ENCODE results near the gene CBR1.

Gene CBR1

GRCh38 chr21:36069713-36070583, at the start of gene CBR1:
Gene CBR1 (plus strand): TSS chr21:36070024. CDS start chr21:36070116, 92 bp downstream.
- DNase-seq = peak; percentile 86 to 93

DNA sequence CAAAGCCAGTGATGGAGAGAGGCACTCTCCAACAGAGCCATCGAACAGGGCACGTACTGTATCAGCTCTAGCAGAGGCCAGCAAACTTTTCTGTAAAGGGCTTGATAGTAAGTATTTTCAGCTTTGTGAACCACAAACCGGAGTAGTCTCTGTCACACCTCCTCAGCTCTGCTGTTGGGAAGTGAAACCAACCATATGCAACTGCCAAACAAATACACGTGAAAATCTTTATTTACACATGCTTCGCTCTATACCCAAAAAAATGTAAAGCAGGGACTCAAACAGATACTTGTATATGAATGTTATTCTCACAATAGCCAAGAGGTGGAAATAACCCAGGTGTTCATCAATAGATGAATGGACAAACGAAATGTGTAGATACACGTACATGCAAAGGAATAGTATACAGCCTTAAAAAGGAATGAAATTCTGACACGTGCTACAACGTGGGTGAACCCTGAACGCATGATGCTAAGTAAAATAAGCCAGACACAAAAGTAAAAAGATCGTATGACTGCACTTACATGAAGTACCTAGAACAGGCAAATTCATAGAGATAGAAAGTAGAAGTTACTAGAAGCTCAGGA, 48.5 kb upstream of the CBR1 start:
- no peak for DNase-seq

DNA sequence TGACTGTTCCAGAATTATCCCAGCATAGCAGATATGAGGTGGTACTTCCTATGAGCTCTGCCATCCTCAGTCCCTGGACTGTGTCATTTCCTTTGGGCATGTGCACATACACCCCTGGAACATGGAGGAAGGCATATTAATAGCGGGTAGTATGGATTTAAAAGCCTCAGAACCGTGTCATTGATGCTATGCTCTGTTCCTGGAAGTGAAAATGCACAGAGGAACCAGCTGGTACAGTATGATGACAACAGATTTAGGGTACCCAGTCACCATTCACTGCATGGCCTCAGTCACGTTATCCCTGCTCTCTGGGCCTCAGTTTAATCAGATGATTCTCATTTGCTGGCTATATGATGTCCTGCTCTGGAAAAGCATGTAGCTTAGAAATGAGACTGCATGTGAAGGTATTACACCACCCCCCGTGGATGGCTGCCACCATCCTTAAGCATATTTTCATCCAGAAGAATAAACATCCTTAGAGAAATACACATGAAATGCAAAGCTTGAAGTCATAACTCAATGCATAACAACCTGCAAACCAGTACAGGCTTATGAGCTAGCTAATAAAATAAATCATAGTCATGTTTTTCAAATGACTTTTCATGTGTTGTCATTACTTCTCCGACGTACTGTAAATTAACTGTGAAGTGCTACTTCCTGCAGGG, 47.3 kb upstream of the CBR1 start:
- DNase-seq = no peak

GRCh38 chr21:36023092-36023480, 46.7 kb upstream of the CBR1 start:
- no peak for DNase-seq

GRCh38 chr21:36024782-36025181, 45.0 kb upstream of the CBR1 start:
- no peak for DNase-seq

- DNase-seq = no peak
These were observed 42.5 kb upstream of the CBR1 start for GRCh38 chr21:36027347-36027746.

GRCh38 chr21:36028127-36029069, 41.4 kb upstream of the CBR1 start:
- peak; percentile 5 to 65 for DNase-seq

DNA sequence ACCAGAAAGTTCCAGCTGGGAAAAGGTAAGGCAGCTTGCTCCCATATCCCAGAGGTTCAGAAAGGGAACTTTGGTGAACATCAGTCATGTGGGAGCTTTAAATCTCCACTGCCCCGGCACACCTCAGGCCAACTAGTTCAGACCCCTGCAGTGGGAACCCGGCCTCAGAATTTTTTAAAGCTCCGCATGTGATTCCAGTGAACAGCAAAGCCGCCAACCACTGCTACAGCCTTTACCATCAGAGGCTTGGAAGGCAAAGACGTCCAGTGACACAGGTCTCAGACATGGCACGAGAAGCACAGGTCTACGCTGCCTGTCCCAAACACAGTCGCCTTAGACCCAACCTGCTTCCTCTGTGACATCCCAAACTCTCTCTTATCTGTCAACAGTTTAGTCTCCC, 40.5 kb upstream of the CBR1 start:
- DNase-seq = no peak

DNA sequence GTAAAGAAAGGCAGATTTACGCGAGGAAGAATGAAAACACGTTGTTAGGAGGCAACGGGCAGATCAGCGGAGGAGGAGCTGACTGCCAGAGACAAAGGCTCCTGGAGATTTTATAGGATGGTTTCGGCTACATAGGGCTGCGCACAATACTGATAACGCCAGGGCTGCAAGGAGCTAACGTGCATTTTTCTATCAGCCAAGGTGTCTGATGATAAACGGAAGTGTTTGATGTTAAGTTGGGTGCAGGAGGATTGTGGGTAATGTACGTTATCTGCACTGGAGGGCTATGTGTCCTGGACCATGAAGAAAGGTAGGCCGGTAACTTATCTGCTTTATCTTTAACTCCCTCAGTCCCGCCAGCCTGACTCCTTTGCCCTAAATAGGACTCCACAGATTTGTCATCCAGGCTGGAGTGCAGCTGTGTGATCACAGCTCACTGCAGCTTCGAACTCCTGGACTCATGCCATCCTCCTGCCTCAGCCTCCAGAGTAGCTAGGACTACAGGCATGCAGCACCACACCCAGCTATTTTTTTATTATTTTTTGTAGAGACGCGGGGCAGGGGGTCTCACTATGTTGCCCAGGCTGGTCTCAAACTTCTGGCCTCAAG, 39.1 kb upstream of the CBR1 start:
- DNase-seq = no peak

DNA sequence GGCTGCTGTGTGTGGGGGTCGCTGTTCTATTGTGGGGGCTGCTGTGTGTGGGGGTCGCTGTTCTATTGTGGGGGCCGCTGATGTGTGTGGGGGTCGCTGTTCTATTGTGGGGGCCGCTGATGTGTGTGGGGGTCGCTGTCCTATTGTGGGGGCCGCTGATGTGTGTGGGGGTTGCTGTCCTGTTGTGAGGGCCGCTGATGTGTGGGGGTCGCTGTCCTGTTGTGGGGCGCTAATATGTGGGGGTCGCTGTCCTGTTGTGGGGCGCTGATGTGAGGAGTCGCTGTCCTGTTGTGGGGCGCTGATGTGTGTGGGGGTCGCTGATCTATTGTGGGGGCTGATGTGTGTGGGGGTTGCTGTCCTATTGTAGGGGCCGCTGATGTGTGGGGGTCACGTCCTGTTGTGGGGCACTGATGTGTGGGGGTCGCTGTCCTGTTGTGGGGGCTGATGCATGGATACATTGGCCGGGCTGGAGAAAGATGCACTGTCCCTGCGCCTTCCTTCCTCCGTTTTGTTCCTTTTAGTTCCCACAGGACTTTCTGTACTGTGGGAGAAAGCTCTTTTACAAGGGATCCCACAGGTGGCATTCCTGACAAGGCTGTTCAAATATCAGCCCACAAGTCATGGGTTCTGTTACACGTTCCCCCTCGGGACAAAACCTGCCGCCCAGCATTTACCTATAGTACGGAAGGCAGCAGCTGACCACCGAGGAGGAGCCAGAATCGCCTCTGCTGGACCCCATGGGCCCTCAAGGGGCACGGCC, 37.0 kb upstream of the CBR1 start:
- DNase-seq = no peak

GRCh38 chr21:36034211-36034913, 35.5 kb upstream of the CBR1 start:
- no peak for DNase-seq

GRCh38 chr21:36035381-36035791, 34.4 kb upstream of the CBR1 start:
- no peak for DNase-seq

- no peak for DNase-seq
These were observed 30.9 kb upstream of the CBR1 start for GRCh38 chr21:36038701-36039497.

- DNase-seq = no peak
These were observed 30.0 kb upstream of the CBR1 start for GRCh38 chr21:36039861-36040260.

- no peak for DNase-seq
These were observed 29.4 kb upstream of the CBR1 start for GRCh38 chr21:36040389-36040788.

DNA sequence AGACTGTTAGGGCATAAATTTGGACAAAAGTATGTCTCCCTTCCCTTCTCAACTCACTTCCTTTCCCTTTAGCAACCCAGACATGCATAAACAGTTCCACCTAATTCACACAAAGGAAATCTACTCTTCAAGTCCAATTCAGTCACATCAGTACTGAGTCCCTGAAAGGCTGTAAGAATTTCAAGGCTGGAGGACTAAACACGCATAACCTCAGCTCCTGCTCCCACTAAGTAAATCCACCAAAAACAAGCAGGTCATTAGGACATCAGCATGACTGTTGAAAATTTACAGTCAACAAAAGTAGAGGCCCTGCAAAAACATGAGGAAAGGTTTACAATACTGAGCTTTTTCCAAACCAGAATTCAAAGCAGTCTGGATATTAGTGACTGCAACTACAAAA, 27.9 kb upstream of the CBR1 start:
- no peak for DNase-seq

GRCh38 chr21:36044056-36044455, 25.8 kb upstream of the CBR1 start:
- no peak for DNase-seq

DNA sequence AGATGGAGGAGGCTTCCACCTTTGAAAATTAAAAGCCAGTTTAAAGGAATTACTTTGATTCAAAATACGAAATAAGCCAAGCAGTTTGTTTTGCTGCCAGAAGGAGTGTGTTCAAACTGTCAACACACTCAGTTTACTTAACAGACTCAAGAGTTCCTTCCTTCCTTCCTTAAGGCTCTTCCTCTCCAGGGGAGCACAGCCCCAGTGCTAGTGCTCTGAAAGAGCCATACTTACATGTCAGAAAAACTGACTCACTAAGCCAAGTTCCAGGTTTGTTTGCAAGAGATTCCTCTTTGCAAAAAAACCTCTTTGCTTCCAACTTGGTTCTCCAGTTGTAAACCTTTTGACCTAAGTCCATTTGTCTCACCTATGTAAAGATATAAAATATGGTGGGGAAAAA, 23.8 kb upstream of the CBR1 start:
- no peak for DNase-seq

DNA sequence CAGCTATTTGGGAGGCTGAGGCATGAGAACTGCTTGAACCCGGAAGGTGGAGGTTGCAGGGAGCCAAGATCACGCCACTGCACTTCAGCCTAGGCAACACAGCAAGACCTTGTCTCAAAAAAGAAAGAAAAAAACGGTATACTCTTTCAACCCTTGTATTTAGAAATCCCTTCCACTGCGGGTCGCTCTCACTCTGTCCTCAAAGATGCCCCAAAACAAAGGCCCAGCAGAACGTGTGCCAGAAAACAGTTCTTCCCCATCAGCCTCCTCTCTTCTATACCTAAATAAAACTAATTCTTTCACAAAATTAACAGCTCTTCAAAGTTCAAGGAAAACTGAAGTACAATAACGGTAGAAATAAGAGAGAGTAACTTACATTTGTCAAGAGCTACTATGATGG, 22.7 kb upstream of the CBR1 start:
- no peak for DNase-seq

DNA sequence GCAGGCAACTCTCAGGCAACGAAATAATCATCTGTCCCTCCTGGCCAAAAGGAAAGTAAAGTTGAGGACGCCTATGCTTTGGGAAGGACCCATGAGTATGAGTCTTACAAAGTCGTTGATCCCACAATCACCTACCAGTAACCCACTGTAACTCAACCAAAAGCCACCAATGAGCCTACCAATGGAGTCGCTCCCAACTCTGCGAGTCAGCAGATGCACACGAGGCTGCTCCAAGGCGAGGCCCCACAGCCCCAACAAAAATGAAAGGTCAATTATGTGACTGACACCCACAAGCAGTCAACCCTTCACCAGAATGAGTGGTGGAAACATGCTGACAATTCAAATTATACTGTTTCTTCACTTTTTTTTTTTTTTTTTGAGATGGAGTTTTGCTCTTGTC, 21.5 kb upstream of the CBR1 start:
- no peak for DNase-seq
